NB4 (cell line): ENCODE results near the gene LZTS2.

ENCODE experiments used
- CTCF ChIP-seq: IDR thresholded peaks from one replicate; pipeline ENCODE4 v1.5.1; 2012; ENCODE audit warnings: low read depth, low read length
- MYC ChIP-seq: IDR thresholded peaks from 2 replicates; pipeline ENCODE4 v1.6.1; 2011; ENCODE audit warnings: low read depth, low read length
- POLR2A ChIP-seq: IDR thresholded peaks from 2 replicates; pipeline ENCODE4 v1.6.1; 2011; ENCODE audit warnings: mild to moderate bottlenecking; ENCODE audit not compliant: insufficient read length; ENCODE audit errors: extremely low read depth
- TF ChIP-seq, protein P1 (sequence below): IDR thresholded peaks from 2 replicates; pipeline ENCODE4 v1.6.1; 2011; ENCODE audit warnings: low read depth, low read length

DNA sequence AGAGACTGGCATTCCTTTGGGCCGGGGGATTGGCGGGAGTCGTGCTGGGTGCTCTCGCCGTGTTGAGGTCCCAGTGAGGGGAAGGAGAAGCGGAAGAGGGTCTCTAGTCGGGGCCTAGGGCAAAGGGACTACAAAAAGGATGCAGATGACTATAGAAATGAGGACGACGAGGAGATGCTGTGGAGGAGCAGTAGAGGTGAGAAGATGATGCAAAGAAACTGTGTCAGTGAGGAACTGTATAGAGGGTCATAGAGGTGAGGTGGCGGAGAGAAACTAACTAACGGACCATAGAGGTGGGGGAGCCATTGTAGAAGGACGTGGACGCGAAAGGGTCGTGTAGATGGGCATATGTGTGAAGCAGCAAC, 11.9 kb upstream of the LZTS2 start:
- TF ChIP-seq MYC (no peak), CTCF (no peak), POLR2A (no peak)
- TF ChIP-seq, protein P1, sequence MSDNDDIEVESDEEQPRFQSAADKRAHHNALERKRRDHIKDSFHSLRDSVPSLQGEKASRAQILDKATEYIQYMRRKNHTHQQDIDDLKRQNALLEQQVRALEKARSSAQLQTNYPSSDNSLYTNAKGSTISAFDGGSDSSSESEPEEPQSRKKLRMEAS = no peak
